GM21737 (cell line): ENCODE results near the gene OPRPN.

Source experiments
- ATAC-seq: cut with Tn5 transposase; IDR thresholded peaks from one replicate; pipeline ENCODE4 v1.9.1; 2021; ENCODE audit warnings: mild to moderate bottlenecking, moderate library complexity; ENCODE audit not compliant: unreplicated experiment

Gene OPRPN

GRCh38 chr4:70397580-70397979 is at the start of gene OPRPN:
OPRPN (plus strand) TSS chr4:70397940; CDS start chr4:70399286, 1,346 bp downstream.
- ATAC-seq, result no peak

- no peak for ATAC-seq
These were observed 41.6 kb upstream of the OPRPN start for GRCh38 chr4:70356185-70356584.

GRCh38 chr4:70359115-70359661 is 38.6 kb upstream of the OPRPN start:
- ATAC-seq, result no peak

GRCh38 chr4:70360460-70360859 is 37.3 kb upstream of the OPRPN start, which contains the start of gene SMR3A:
SMR3A (plus strand) TSS chr4:70360760; CDS start chr4:70362116, 1,356 bp downstream.
- ATAC-seq, result no peak

GRCh38 chr4:70364002-70364401 is 33.7 kb upstream of the OPRPN start:
- ATAC-seq, result no peak

- no peak for ATAC-seq
These were observed 32.3 kb upstream of the OPRPN start for GRCh38 chr4:70365479-70365878.

GRCh38 chr4:70367813-70368212 is 29.9 kb upstream of the OPRPN start:
- no peak for ATAC-seq

- no peak for ATAC-seq
These were observed 25.8 kb upstream of the OPRPN start for GRCh38 chr4:70371987-70372386.

GRCh38 chr4:70372760-70373159 is 25.0 kb upstream of the OPRPN start:
- no peak for ATAC-seq

- ATAC-seq, result no peak
These were observed 17.2 kb upstream of the OPRPN start for GRCh38 chr4:70380578-70380977.

- ATAC-seq, result no peak
These were observed 15.0 kb upstream of the OPRPN start, which contains the start of gene SMR3B for GRCh38 chr4:70382691-70383181. SMR3B (plus strand) TSS chr4:70383131; CDS start chr4:70384511, 1,380 bp downstream.

- ATAC-seq, result peak; percentile 44
These were observed 5.5 kb upstream of the OPRPN start for GRCh38 chr4:70392057-70392776.

GRCh38 chr4:70399319-70399718 is 1.6 kb downstream of the OPRPN start:
- ATAC-seq, result no peak

GRCh38 chr4:70402762-70403161 is 5.0 kb downstream of the OPRPN start:
- ATAC-seq, result no peak

- ATAC-seq, result no peak
These were observed 8.0 kb downstream of the OPRPN start for GRCh38 chr4:70405765-70406164.

GRCh38 chr4:70425306-70425705 is 27.6 kb downstream of the OPRPN start:
- no peak for ATAC-seq

- no peak for ATAC-seq
These were observed 29.0 kb downstream of the OPRPN start for GRCh38 chr4:70426789-70427188.

GRCh38 chr4:70437197-70437596 is 39.5 kb downstream of the OPRPN start:
- ATAC-seq, result no peak

- ATAC-seq, result no peak
These were observed 44.7 kb downstream of the OPRPN start for GRCh38 chr4:70442474-70442873.

GRCh38 chr4:70443329-70443728 is 45.6 kb downstream of the OPRPN start:
- no peak for ATAC-seq

GRCh38 chr4:70449220-70449619 is 51.5 kb downstream of the OPRPN start:
- peak; percentile 89 for ATAC-seq

- no peak for ATAC-seq
These were observed 55.2 kb downstream of the OPRPN start for GRCh38 chr4:70452946-70453345.
